ENCODE data around the gene MRPS26.

DNA sequence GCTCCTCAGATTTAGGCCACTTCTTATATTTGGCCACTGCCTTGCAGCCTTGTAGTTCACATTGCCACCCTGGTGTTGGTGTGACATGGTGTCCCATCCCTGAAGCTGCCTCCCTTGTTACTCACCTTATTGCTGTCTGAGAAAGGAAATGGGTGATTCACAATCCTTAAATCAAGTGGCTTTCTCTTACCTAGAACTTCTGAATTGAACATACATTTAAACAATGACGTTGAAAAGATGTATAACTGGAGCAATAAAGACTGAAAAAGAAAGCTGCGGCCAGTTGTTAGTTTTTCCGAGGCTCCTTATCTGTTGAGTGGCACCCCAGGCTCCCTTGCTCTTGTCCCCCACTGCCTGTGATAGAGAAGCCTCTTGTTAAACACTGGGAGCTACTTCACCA is 31.2 kb upstream of the MRPS26 start:
- no peak for TF ChIP-seq STAT1 (conservative IDR thresholded peaks at IDR 0.05)
- TF ChIP-seq ZNF384 (IDR thresholded peaks at IDR 0.05; ENCODE audit: borderline replicate concordance, low read depth, low read length) = no peak
- TF ChIP-seq, protein P1, sequence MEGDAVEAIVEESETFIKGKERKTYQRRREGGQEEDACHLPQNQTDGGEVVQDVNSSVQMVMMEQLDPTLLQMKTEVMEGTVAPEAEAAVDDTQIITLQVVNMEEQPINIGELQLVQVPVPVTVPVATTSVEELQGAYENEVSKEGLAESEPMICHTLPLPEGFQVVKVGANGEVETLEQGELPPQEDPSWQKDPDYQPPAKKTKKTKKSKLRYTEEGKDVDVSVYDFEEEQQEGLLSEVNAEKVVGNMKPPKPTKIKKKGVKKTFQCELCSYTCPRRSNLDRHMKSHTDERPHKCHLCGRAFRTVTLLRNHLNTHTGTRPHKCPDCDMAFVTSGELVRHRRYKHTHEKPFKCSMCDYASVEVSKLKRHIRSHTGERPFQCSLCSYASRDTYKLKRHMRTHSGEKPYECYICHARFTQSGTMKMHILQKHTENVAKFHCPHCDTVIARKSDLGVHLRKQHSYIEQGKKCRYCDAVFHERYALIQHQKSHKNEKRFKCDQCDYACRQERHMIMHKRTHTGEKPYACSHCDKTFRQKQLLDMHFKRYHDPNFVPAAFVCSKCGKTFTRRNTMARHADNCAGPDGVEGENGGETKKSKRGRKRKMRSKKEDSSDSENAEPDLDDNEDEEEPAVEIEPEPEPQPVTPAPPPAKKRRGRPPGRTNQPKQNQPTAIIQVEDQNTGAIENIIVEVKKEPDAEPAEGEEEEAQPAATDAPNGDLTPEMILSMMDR (IDR thresholded peaks at IDR 0.05 in 2 of 3, conservative IDR thresholded peaks at IDR 0.05 in 1 of 3; ENCODE audit: control insufficient read depth in 2 of 3, extremely low read depth in 1 of 3, insufficient read depth in 1 of 3, low read depth in 3 of 3, low read length in 3 of 3) = no peak
- TF ChIP-seq LARP7 (IDR thresholded peaks at IDR 0.05) = no peak
- TF ChIP-seq ATF7 (IDR thresholded peaks at IDR 0.05; ENCODE audit: low read depth) = no peak
- TF ChIP-seq GABPA (IDR thresholded peaks at IDR 0.05; ENCODE audit: low read depth) = no peak

All from GM12878 (cell line).